T-helper 1 cell treated with Interleukin-12 subunit alpha and Interleukin-12 subunit beta and Interleukin-4 antibody, amounts not matched to agents 30 ng/mL and 1 ng/mL, for 36 hours (primary cell): ENCODE data around the gene CD244. TPM values are rescaled to one million over a fixed set of nuclear protein-coding genes. Genes with fewer than 3 reads are reported as not detected.
"Not testable (repeated sequence)": the region's sequence is repeated elsewhere in the genome, so short reads cannot be mapped to it uniquely, and the experiment has no call there.

ENCODE experiments used
- intact Hi-C: fragments of 100-400 bp; cut with micrococcal nuclease; formaldehyde crosslinking; loops from one replicate; pipeline ENCODE4 v1.15.1; 2024
- total RNA-seq: library from RNA; stranded (reverse); gene quantifications from 2 replicates; pipeline ENCODE4 v1.2.3, GENCODE V29; 2022

Gene CD244
- total RNA-seq: 1.9 and 2.2 TPM in 2 replicates

- intact Hi-C loops: loop anchor here (1.0 kb wide), 1 partner anchor 24 kb away; no protein-coding TSS in a partner anchor
These were observed at the start of gene CD244 for GRCh38 chr1:160862203-160863060. CD244 (minus strand) TSS chr1:160862887; CDS start chr1:160862677, 210 bp downstream.

- intact Hi-C loops: no loop called here
These were observed 49.2 kb upstream of the CD244 start for GRCh38 chr1:160911925-160912324.

- intact Hi-C loops: no loop called here
These were observed 48.8 kb upstream of the CD244 start for GRCh38 chr1:160911441-160911840.

GRCh38 chr1:160910170-160910750, 47.6 kb upstream of the CD244 start:
- intact Hi-C loops: no loop called here

- intact Hi-C loops: no loop called here
These were observed 45.3 kb upstream of the CD244 start for GRCh38 chr1:160907976-160908375.

- intact Hi-C loops: no loop called here
These were observed 42.9 kb upstream of the CD244 start for GRCh38 chr1:160905617-160905989.

- intact Hi-C loops: no loop called here
These were observed 42.3 kb upstream of the CD244 start for GRCh38 chr1:160904783-160905616.

GRCh38 chr1:160902251-160902650, 39.6 kb upstream of the CD244 start:
- intact Hi-C loops: not testable (repeated sequence)

GRCh38 chr1:160901768-160902167, 39.1 kb upstream of the CD244 start:
- intact Hi-C loops: no loop called here

GRCh38 chr1:160900683-160901082, 38.0 kb upstream of the CD244 start:
- intact Hi-C loops: not testable (repeated sequence)

GRCh38 chr1:160894368-160895135, 31.9 kb upstream of the CD244 start:
- intact Hi-C loops: not testable (repeated sequence)

GRCh38 chr1:160891474-160891873, 28.8 kb upstream of the CD244 start:
- intact Hi-C loops: no loop called here

- intact Hi-C loops: no loop called here
These were observed 26.2 kb upstream of the CD244 start for GRCh38 chr1:160888926-160889325.

GRCh38 chr1:160887071-160887470, 24.4 kb upstream of the CD244 start:
- intact Hi-C loops: no loop called here

GRCh38 chr1:160885042-160885441, 22.4 kb upstream of the CD244 start, which contains the start of gene ITLN1:
ITLN1 (minus strand) TSS chr1:160885180; CDS start chr1:160884877, 303 bp downstream.
- intact Hi-C loops: loop anchor here (2.0 kb wide), 1 partner anchor 66 kb away; no protein-coding TSS in a partner anchor

GRCh38 chr1:160884579-160884978, 21.9 kb upstream of the CD244 start:
- intact Hi-C loops: loop anchor here (1.0 to 2.0 kb wide), 5 partner anchors 49 to 203 kb away; no protein-coding TSS in a partner anchor

- intact Hi-C loops: loop anchor here (1.0 to 2.0 kb wide), 5 partner anchors 49 to 203 kb away; no protein-coding TSS in a partner anchor
These were observed 21.2 kb upstream of the CD244 start for GRCh38 chr1:160883581-160884513.

GRCh38 chr1:160882582-160882981, 19.9 kb upstream of the CD244 start:
- intact Hi-C loops: no loop called here

- intact Hi-C loops: not testable (repeated sequence)
These were observed 18.6 kb upstream of the CD244 start for GRCh38 chr1:160881264-160881663.

GRCh38 chr1:160880216-160880615, 17.5 kb upstream of the CD244 start:
- intact Hi-C loops: no loop called here
